T-helper 2 cell treated with Interferon-gamma antibody and Interleukin-4, amounts not matched to agents 5 μg/mL and 100 μg/mL, for 36 hours (primary cell): ENCODE results near the gene GBA2.

Experiments used
- DNase-seq: peaks from one replicate; pipeline ENCODE4 v3.0.0; 2021; ENCODE audit warnings: low spot score
- H3K27ac Mint-ChIP-seq: one replicate; pipeline ENCODE4 v1.8.0; 2021; ENCODE audit warnings: mild to moderate bottlenecking, mixed read lengths
- H3K27me3 Mint-ChIP-seq: one replicate; pipeline ENCODE4 v1.8.0; 2021; ENCODE audit warnings: low read depth, mixed read lengths
- H3K36me3 Mint-ChIP-seq: one replicate; pipeline ENCODE4 v1.8.0; 2021; ENCODE audit warnings: low read depth, mixed read lengths
- H3K4me1 Mint-ChIP-seq: one replicate; pipeline ENCODE4 v1.8.0; 2021; ENCODE audit warnings: low read depth, mixed read lengths
- H3K4me3 Mint-ChIP-seq: one replicate; pipeline ENCODE4 v1.8.0; 2022; ENCODE audit warnings: mild to moderate bottlenecking, moderate library complexity, mixed read lengths
- H3K9me3 Mint-ChIP-seq: one replicate; pipeline ENCODE4 v1.8.0; 2021; ENCODE audit warnings: mixed read lengths

The GBA2 gene

GRCh38 chr9:35740243-35740642 lies 8.8 kb downstream of the GBA2 start:
- Mint-ChIP-seq H3K4me1 (peaks cover 18% of the 10 kb centered on the region), H3K27ac (no peak overlapping the region), H3K36me3 (peaks cover 53% of the 10 kb centered on the region), H3K4me3 (no peak overlapping the region), H3K9me3 (no peaks in the 10 kb centered on the region), H3K27me3 (no peaks in the 10 kb centered on the region)
- no peak for DNase-seq

DNA sequence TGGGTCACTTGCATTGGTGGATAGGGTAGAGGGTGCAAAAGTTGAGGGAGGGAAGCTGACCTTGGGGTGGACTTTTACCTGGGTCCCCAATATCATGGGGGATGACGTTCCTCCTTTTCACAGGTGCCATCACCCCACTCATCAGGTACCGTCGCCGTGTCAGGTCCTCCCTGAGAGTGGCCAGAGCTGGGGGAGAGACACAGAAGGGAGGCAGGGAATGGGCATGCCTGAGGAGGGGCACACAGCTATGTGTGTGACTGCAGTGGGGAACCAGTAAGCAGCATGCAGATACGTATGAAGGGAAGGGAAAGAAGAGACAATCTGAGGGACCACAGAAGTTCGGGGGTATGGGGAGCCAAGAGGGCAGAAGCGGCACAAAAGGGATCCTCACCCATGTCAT lies 10.1 kb downstream of the GBA2 start:
- Mint-ChIP-seq H3K9me3 (no peaks in the 10 kb centered on the region), H3K4me1 (peaks cover 18% of the 10 kb centered on the region), H3K27me3 (no peaks in the 10 kb centered on the region), H3K4me3 (no peak overlapping the region), H3K27ac (no peak overlapping the region), H3K36me3 (peaks cover 50% of the 10 kb centered on the region)
- DNase-seq = no peak

GRCh38 chr9:35738186-35738585 lies 10.8 kb downstream of the GBA2 start:
- Mint-ChIP-seq H3K9me3 (no peaks in the 10 kb centered on the region), H3K27ac (no peak overlapping the region), H3K4me1 (peaks cover 18% of the 10 kb centered on the region), H3K27me3 (no peaks in the 10 kb centered on the region), H3K4me3 (no peak overlapping the region), H3K36me3 (peaks cover 42% of the 10 kb centered on the region)
- DNase-seq = no peak

DNA sequence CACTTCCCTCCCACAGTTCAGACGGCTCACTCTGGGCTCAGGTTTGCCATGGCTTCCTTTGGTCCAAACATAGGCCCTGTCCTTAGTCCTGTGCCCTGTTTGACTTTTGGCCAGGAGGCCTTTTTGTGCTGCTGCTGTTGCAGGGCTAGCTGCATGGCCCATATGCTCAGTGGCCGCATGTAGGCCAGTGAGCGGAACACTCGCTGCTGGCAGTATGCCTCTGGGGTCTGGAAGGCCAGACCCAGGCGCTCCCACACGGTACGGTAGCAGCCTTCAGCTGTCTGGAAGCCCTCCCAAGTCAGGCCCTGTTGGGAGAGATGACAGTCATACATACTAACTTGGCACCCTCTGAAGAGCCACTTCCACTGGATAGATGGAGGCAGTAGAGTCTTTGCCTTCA lies 11.9 kb downstream of the GBA2 start:
- Mint-ChIP-seq H3K36me3 (peaks cover 38% of the 10 kb centered on the region), H3K9me3 (no peaks in the 10 kb centered on the region), H3K4me1 (peaks cover 18% of the 10 kb centered on the region), H3K4me3 (no peak overlapping the region), H3K27ac (no peak overlapping the region), H3K27me3 (no peaks in the 10 kb centered on the region)
- DNase-seq = no peak

GRCh38 chr9:35736201-35736633 lies 12.8 kb downstream of the GBA2 start:
- H3K27ac Mint-ChIP-seq = no peak overlapping the region
- H3K4me1 Mint-ChIP-seq = peaks cover 11% of the 10 kb centered on the region
- H3K9me3 Mint-ChIP-seq = no peaks in the 10 kb centered on the region
- H3K4me3 Mint-ChIP-seq = no peak overlapping the region
- H3K36me3 Mint-ChIP-seq = peaks cover 31% of the 10 kb centered on the region
- DNase-seq = peak; percentile 54
- H3K27me3 Mint-ChIP-seq = no peaks in the 10 kb centered on the region

GRCh38 chr9:35734096-35734495 lies 14.9 kb downstream of the GBA2 start:
- Mint-ChIP-seq H3K36me3 (peaks cover 29% of the 10 kb centered on the region), H3K4me3 (no peak overlapping the region)

GRCh38 chr9:35732800-35733541 lies 16.1 kb downstream of the GBA2 start:
- H3K4me3 Mint-ChIP-seq = peak overlapping the region; percentile 89
- H3K27me3 Mint-ChIP-seq = no peaks in the 10 kb centered on the region
- peak overlapping the region; percentile 89 for H3K27ac Mint-ChIP-seq
- H3K9me3 Mint-ChIP-seq = no peaks in the 10 kb centered on the region
- H3K4me1 Mint-ChIP-seq = peaks cover 12% of the 10 kb centered on the region
- no peak for DNase-seq
- H3K36me3 Mint-ChIP-seq = peaks cover 17% of the 10 kb centered on the region

More at GRCh38 chr9:35734096-35734495, 14.9 kb downstream of the GBA2 start:
- H3K4me1 Mint-ChIP-seq = peaks cover 12% of the 10 kb centered on the region
- no peaks in the 10 kb centered on the region for H3K27me3 Mint-ChIP-seq
- no peaks in the 10 kb centered on the region for H3K9me3 Mint-ChIP-seq
- no peak overlapping the region for H3K27ac Mint-ChIP-seq
- DNase-seq = no peak

GRCh38 chr9:35732185-35732799 lies 16.7 kb downstream of the GBA2 start, which contains the start of the genes CREB3 and TLN1:
Gene CREB3 (plus strand): TSS chr9:35732666. CDS start chr9:35732773, 107 bp downstream.
Gene TLN1 (minus strand): TSS chr9:35732195. CDS start chr9:35725694, 6,501 bp downstream.
- H3K4me1 Mint-ChIP-seq = peaks cover 13% of the 10 kb centered on the region
- peak within 1 kb of the TSS; percentile 89 for H3K4me3 Mint-ChIP-seq
- no peaks in the 10 kb centered on the region for H3K27me3 Mint-ChIP-seq
- H3K9me3 Mint-ChIP-seq = no peaks in the 10 kb centered on the region
- H3K36me3 Mint-ChIP-seq = peaks cover 17% of the 10 kb centered on the region
- peak; percentile 98 for DNase-seq
- H3K27ac Mint-ChIP-seq = peak within 1 kb of the TSS; percentile 89

DNA sequence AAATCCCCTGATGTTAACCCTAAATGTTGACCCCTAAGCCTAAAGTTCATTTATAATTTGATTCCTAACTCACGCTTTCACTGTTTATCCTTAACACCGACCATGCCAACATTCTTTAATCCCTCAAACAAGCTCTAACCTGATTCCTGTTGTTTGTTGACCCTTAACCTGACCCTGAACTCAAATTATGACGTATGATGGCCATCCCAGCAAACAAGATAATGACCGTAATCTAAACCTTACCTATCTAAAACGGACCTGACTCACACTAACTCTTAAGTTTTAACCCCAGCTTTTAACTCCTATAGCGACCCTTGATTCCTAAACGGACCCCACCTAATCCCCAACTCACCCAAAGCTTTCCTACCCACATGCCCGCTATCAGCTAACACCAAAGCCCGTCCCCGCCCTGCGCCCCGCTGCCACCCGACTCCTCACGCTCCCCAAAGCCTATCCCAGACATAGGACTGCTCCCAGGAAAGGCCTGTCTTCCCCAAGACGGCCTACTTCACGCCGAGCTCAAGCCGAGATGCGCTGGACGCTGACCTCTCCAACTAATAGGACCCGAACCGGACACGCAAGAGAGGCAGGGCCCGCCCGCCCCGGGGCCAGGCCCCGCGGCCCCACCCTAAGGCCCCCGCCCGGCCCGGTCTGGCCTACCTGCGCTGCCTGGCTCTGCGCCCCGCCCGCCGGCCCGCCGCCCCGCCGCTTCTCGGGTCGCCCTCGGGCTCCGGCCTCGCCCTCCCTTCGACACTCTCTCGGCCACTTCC lies 17.4 kb downstream of the GBA2 start:
- Mint-ChIP-seq H3K4me1 (peaks cover 18% of the 10 kb centered on the region), H3K27me3 (no peaks in the 10 kb centered on the region)
- DNase-seq = no peak

GRCh38 chr9:35730486-35730854 lies 18.6 kb downstream of the GBA2 start:
- H3K36me3 Mint-ChIP-seq = peaks cover 22% of the 10 kb centered on the region
- no peaks in the 10 kb centered on the region for H3K9me3 Mint-ChIP-seq
- H3K27me3 Mint-ChIP-seq = no peaks in the 10 kb centered on the region
- no peak overlapping the region for H3K4me3 Mint-ChIP-seq
- no peak for DNase-seq
- H3K27ac Mint-ChIP-seq = no peak overlapping the region
- peaks cover 18% of the 10 kb centered on the region for H3K4me1 Mint-ChIP-seq

More for the DNA sequence above, 17.4 kb downstream of the GBA2 start:
- Mint-ChIP-seq H3K9me3 (no peaks in the 10 kb centered on the region), H3K27ac (peak overlapping the region; percentile 89), H3K4me3 (peak overlapping the region; percentile 89), H3K36me3 (peaks cover 24% of the 10 kb centered on the region)

GRCh38 chr9:35729700-35730485 lies 19.1 kb downstream of the GBA2 start:
- peaks cover 18% of the 10 kb centered on the region for H3K4me1 Mint-ChIP-seq
- H3K9me3 Mint-ChIP-seq = no peaks in the 10 kb centered on the region
- peak; percentile 44 for DNase-seq
- H3K36me3 Mint-ChIP-seq = peaks cover 20% of the 10 kb centered on the region
- H3K4me3 Mint-ChIP-seq = no peak overlapping the region
- no peak overlapping the region for H3K27ac Mint-ChIP-seq
- H3K27me3 Mint-ChIP-seq = no peaks in the 10 kb centered on the region

DNA sequence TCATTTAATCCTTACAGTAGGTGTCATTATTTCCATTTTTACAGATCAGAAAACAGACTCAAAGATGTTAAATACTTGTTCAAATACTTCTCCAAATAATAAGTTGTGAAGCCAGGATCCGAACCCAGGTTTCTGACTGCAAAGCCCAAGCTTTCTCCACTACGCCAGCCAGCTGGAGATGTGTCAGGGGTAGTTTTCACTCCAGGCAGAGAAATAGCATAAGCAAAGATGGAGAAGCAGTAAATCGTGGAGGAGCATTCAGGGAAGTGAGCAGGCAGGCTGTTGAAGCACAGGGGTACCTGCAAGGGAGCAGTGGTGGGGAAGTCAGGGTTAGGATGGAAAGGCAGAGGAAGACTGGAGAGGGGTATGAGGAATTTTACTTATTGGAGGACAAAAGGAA lies 19.9 kb downstream of the GBA2 start:
- Mint-ChIP-seq H3K27me3 (no peaks in the 10 kb centered on the region), H3K27ac (no peak overlapping the region), H3K9me3 (no peaks in the 10 kb centered on the region), H3K4me3 (no peak overlapping the region), H3K36me3 (peaks cover 27% of the 10 kb centered on the region), H3K4me1 (peaks cover 20% of the 10 kb centered on the region)
- DNase-seq = no peak
